IMR-90 (cell line): ENCODE measurements around the gene SLC28A3. TPM values are rescaled to one million over a fixed set of nuclear protein-coding genes. Genes with fewer than 3 reads are reported as not detected.

Experiments
- ATAC-seq: fragments of 200-7000 bp; cut with Tn5 transposase; 2 replicates; pipeline ENCODE4 v1.9.1; 2020; ENCODE audit warnings: low read depth, mild to moderate bottlenecking, moderate library complexity
- BruUV-seq: library from RNA; stranded (reverse); fragments of 400-500 nt; replicated peaks from 2 replicates; lab custom pipeline; 2021; lab: Mats Ljungman, UMichigan
- CTCF ChIA-PET: fragments of 300-600 bp; formaldehyde crosslinking; extraction: SDS; loops from one replicate; lab custom pipeline; 2021; ENCODE audit warnings: antibody characterized with exemption; lab: Yijun Ruan, JAX
- POLR2A ChIA-PET: fragments of 300-600 bp; sonication (Branson Sonifier 250); formaldehyde crosslinking; loops from one replicate; lab custom pipeline; 2022; ENCODE audit warnings: antibody characterized with exemption; ENCODE audit not compliant: unreplicated experiment; lab: Charles Lee
- DNase-seq: peaks from one replicate; pipeline ENCODE4 v3.0.0; 2013
- H2AFZ ChIP-seq: replicated peaks from 2 replicates; pipeline ENCODE3; 2013; ENCODE audit warnings: low read length, mild to moderate bottlenecking; ENCODE audit not compliant: poor library complexity
- H2AK5ac ChIP-seq: 2 replicates; pipeline ENCODE4 v1.6.1; 2013; ENCODE audit warnings: low read depth, low read length, inconsistent platforms
- H2AK9ac ChIP-seq: replicated peaks from 2 replicates; pipeline ENCODE3; 2013; ENCODE audit warnings: mild to moderate bottlenecking, low read depth, low read length, moderate library complexity; ENCODE audit not compliant: poor library complexity
- H2BK120ac ChIP-seq: 2 replicates; pipeline ENCODE4 v1.6.1; 2013; ENCODE audit warnings: low read depth, low read length, inconsistent platforms
- H2BK15ac ChIP-seq: 3 replicates; pipeline ENCODE4 v1.6.1; 2013; ENCODE audit warnings: low read depth, low read length, inconsistent platforms
- H2BK20ac ChIP-seq: 2 replicates; pipeline ENCODE4 v1.6.1; 2013; ENCODE audit warnings: low read depth, mild to moderate bottlenecking, inconsistent platforms, low read length, moderate library complexity
- H2BK5ac ChIP-seq: 2 replicates; pipeline ENCODE4 v1.6.1; 2013; ENCODE audit warnings: mild to moderate bottlenecking, low read depth, low read length, inconsistent platforms; ENCODE audit not compliant: poor library complexity, severe bottlenecking
- H3K14ac ChIP-seq: replicated peaks from 2 replicates; pipeline ENCODE4 v1.6.1; 2013; ENCODE audit warnings: low read depth, low read length, inconsistent platforms
- H3K18ac ChIP-seq: 2 replicates; pipeline ENCODE4 v1.6.1; 2013; ENCODE audit warnings: low read depth, low read length, control low read depth
- H3K23ac ChIP-seq: 2 replicates; pipeline ENCODE4 v1.6.1; 2013; ENCODE audit warnings: low read depth, low read length, inconsistent platforms
- H3K27ac ChIP-seq: 2 replicates; pipeline ENCODE4 v1.5.1; 2013; ENCODE audit warnings: mild to moderate bottlenecking, control low read depth, low read length; ENCODE audit not compliant: insufficient read depth
- H3K27me3 ChIP-seq: 2 replicates; pipeline ENCODE4 v1.6.1; 2013; ENCODE audit warnings: low read length; ENCODE audit not compliant: control insufficient read depth, insufficient read depth
- H3K36me3 ChIP-seq: 2 replicates; pipeline ENCODE4 v1.6.1; 2013; ENCODE audit warnings: low read length, mixed read lengths; ENCODE audit not compliant: control insufficient read depth, insufficient read depth
- H3K4ac ChIP-seq: 2 replicates; pipeline ENCODE4 v1.6.1; 2013; ENCODE audit warnings: low read depth, low read length, inconsistent platforms
- H3K4me1 ChIP-seq: 2 replicates; pipeline ENCODE4 v1.6.1; 2013; ENCODE audit warnings: low read length, mixed read lengths; ENCODE audit not compliant: control insufficient read depth, insufficient read depth
- H3K4me2 ChIP-seq: 2 replicates; pipeline ENCODE4 v1.6.1; 2013; ENCODE audit warnings: low read depth, mild to moderate bottlenecking, control low read depth, low read length, moderate library complexity
- H3K4me3 ChIP-seq: 2 replicates; pipeline ENCODE4 v1.5.1; 2013; ENCODE audit warnings: low read depth, mild to moderate bottlenecking, control low read depth, low read length, moderate library complexity; ENCODE audit not compliant: insufficient read depth
- H3K56ac ChIP-seq: 2 replicates; pipeline ENCODE4 v1.6.1; 2013; ENCODE audit warnings: low read length, inconsistent platforms; ENCODE audit not compliant: insufficient read depth; ENCODE audit errors: extremely low read depth
- H3K79me1 ChIP-seq, 2 experiments: 2 replicates each; pipeline ENCODE4 v1.6.1; 2013; ENCODE audit warnings: low read length in 2 of 2, inconsistent platforms in 1 of 2, low read depth in 1 of 2
- H3K9ac ChIP-seq: 2 replicates; pipeline ENCODE4 v1.6.1; 2013; ENCODE audit warnings: low read depth, low read length, control low read depth
- H3K9me1 ChIP-seq: 2 replicates; pipeline ENCODE4 v1.6.1; 2013; ENCODE audit warnings: low read length, inconsistent platforms; ENCODE audit not compliant: insufficient read depth
- H3K9me3 ChIP-seq: 2 replicates; pipeline ENCODE4 v1.6.1; 2013; ENCODE audit warnings: low read length; ENCODE audit not compliant: control insufficient read depth, insufficient read depth
- H4K20me1 ChIP-seq: 2 replicates; pipeline ENCODE4 v1.6.1; 2013; ENCODE audit warnings: low read length, inconsistent platforms; ENCODE audit not compliant: insufficient read depth
- H4K5ac ChIP-seq: 2 replicates; pipeline ENCODE4 v1.6.1; 2013; ENCODE audit warnings: mild to moderate bottlenecking, low read depth, low read length, control low read depth
- H4K8ac ChIP-seq, 2 experiments: 2 replicates each; pipeline ENCODE4 v1.6.1; 2013; ENCODE audit warnings: low read depth in 2 of 2, low read length in 2 of 2, control low read depth in 1 of 2, inconsistent platforms in 1 of 2
- H4K91ac ChIP-seq: 2 replicates; pipeline ENCODE4 v1.6.1; 2013; ENCODE audit warnings: low read depth, low read length, inconsistent platforms; ENCODE audit not compliant: insufficient read depth
- CHD1 ChIP-seq: IDR thresholded peaks from 2 replicates; pipeline ENCODE4 v1.6.1; 2012; ENCODE audit warnings: low read depth, low read length, improper control_type of control experiment
- FOS ChIP-seq: fragments of 150-350 bp; IDR thresholded peaks from 2 replicates; pipeline ENCODE4 v1.6.1; 2016; ENCODE audit warnings: low read depth, low read length
- MAFK ChIP-seq: IDR thresholded peaks from 2 replicates; pipeline ENCODE4 v1.6.1; 2012; ENCODE audit warnings: low read depth, low read length, improper control_type of control experiment
- POLR2A ChIP-seq: IDR thresholded peaks from 2 replicates; pipeline ENCODE4 v1.6.1; 2012; ENCODE audit warnings: mild to moderate bottlenecking, low read depth, low read length
- RAD21 ChIP-seq: IDR thresholded peaks from 2 replicates; pipeline ENCODE4 v1.6.1; 2012; ENCODE audit warnings: low read length, improper control_type of control experiment
- RFX5 ChIP-seq: IDR thresholded peaks from 2 replicates; pipeline ENCODE4 v1.8.0; 2012; ENCODE audit warnings: low read depth, mild to moderate bottlenecking, low read length, moderate library complexity
- SMC3 ChIP-seq: fragments of 150-350 bp; IDR thresholded peaks from 2 replicates; pipeline ENCODE4 v1.6.1; 2016; ENCODE audit warnings: low read depth, mild to moderate bottlenecking, antibody characterized with exemption, low read length, moderate library complexity
- WGBS, 2 experiments: methylation state at CpG; one replicate each; pipeline versions ENCODE4 v1.1.5 to v1.1.7; 2013; ENCODE audit warnings: missing lambda C conversion rate in 2 of 2; ENCODE audit not compliant: insufficient read length in 1 of 2; ENCODE audit errors: extremely low coverage in 2 of 2; 5-methylcytosine and 5-hydroxymethylcytosine counted together
- dilution Hi-C: fragments of 300-500 bp; cut with HindIII; formaldehyde crosslinking; loops from one replicate; pipeline ENCODE4 v1.14.3; 2018; ENCODE audit warnings: low sequenced_read_pairs; ENCODE audit not compliant: unreplicated experiment
- in situ Hi-C: fragments of 300-500 bp; cut with MboI; formaldehyde crosslinking; loops from 3 replicates; pipeline ENCODE4 v1.14.3; 2019; ENCODE audit warnings: low sequenced_read_pairs, inconsistent platforms, mixed read lengths
- intact Hi-C: fragments of 100-400 bp; cut with micrococcal nuclease; formaldehyde crosslinking; loops from 2 replicates; pipeline ENCODE4 v1.10.0; 2022
- polyA plus RNA-seq, 3 experiments: library from polyadenylated mRNA; depleted of rRNA; stranded (reverse); fragments of >200 nt; gene quantifications; 2 replicates each; pipeline ENCODE4 v1.2.3, GENCODE V29; 2012; ENCODE audit warnings: low replicate concordance in 1 of 3
- total RNA-seq: library from RNA; depleted of rRNA; stranded (reverse); fragments of >200 nt; gene quantifications from 2 replicates; pipeline ENCODE4 v1.2.3, GENCODE V29; 2012

Gene SLC28A3
- total and polyA plus RNA-seq, 2 of the 4 experiments (the other 2 are of a cell fraction) = 1.1 to 2.2 TPM

- H3K79me1 ChIP-seq = no peaks in the 10 kb centered on the region
- H3K4me1 ChIP-seq = peaks cover 10% of the 10 kb centered on the region
- H3K27ac ChIP-seq = no peak overlapping the region
- H3K56ac ChIP-seq = no peak overlapping the region
- no TSS peak for BruUV-seq
- no peak overlapping the region for H2AFZ ChIP-seq
- no peak overlapping the region for H2BK20ac ChIP-seq
- H3K9me1 ChIP-seq = peaks cover 5% of the 10 kb centered on the region; the same call in 1 of the 2 replicates
- no peak overlapping the region for H2AK5ac ChIP-seq
- no peak overlapping the region for H3K18ac ChIP-seq
- POLR2A ChIA-PET = no interaction called here
- no peak overlapping the region for H2AK9ac ChIP-seq
- no peak overlapping the region for H3K9ac ChIP-seq
- ATAC-seq = no peak
- H4K5ac ChIP-seq = no peak overlapping the region
- dilution Hi-C loops = no loop called here
- no peaks in the 10 kb centered on the region for H3K9me3 ChIP-seq
- H4K91ac ChIP-seq = no peak overlapping the region
- no peak overlapping the region for H2BK5ac ChIP-seq
- H4K8ac ChIP-seq = no peak overlapping the region; a peak in 1 of 4 replicates
- no peak overlapping the region for H2BK120ac ChIP-seq
- H4K20me1 ChIP-seq = no peaks in the 10 kb centered on the region
- H3K14ac ChIP-seq = no peak overlapping the region
- no CpG with 5 or more reads among the region's 2 CpGs for WGBS, 2 experiments
- H3K27me3 ChIP-seq = no peaks in the 10 kb centered on the region
- H3K4ac ChIP-seq = no peak overlapping the region
- no peak overlapping the region for H2BK15ac ChIP-seq
- CTCF ChIA-PET = no interaction called here
- no peaks in the 10 kb centered on the region for H3K36me3 ChIP-seq
- intact Hi-C loops = no loop called here
- H3K4me2 ChIP-seq = no peak overlapping the region
- in situ Hi-C loops = no loop called here
- H3K4me3 ChIP-seq = no peak overlapping the region
- TF ChIP-seq CHD1 = no peak
- TF ChIP-seq RAD21 = no peak
- no peak for TF ChIP-seq SMC3
- no peak for TF ChIP-seq FOS
- no peak for TF ChIP-seq POLR2A
- TF ChIP-seq RFX5 = no peak
- no peak for TF ChIP-seq MAFK
- no peak overlapping the region for H3K23ac ChIP-seq
- DNase-seq = no peak
These were observed 55.2 kb downstream of the SLC28A3 start for GRCh38 chr9:84285381-84285780.
